Posterior cingulate gyrus (tissue), 11 donors: ENCODE data around the gene LHPP.

Experiments
- DNase-seq, 10 donors: peaks; one replicate each; pipeline versions ENCODE4 v3.0.0 to v3.0.0-alpha.2; 2020 to 2021; ENCODE audit warnings: mixed read lengths in 3 of 10
- intact Hi-C: fragments of 100-400 bp; cut with DNase I; formaldehyde crosslinking; loops from one replicate; pipeline ENCODE4 v1.15.1; 2023

The LHPP gene

DNA sequence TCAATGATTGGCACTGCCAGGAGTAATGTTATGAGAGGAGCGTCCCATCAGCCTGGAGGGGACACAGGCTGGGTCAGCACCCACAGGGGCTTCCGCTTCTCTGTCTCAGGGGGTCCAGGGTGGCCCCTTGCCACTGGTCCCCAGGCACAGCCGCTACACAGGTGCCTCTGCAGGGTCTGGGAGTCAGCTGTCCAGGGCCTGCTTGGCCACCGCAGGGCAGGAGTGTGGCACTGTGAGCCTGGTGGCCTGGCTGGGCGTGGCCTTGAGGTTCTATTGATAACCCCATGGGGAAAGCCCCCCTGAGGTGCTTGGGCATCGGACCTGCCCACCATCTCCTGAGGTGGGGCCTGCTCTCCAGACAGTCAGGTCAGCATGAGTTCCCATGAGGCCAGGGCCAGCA lies 136.6 kb downstream of the LHPP start:
- intact Hi-C loops, result no loop called here
- peak in 4 of 10 donors; percentile 14 to 72 (median 46) for DNase-seq

DNA sequence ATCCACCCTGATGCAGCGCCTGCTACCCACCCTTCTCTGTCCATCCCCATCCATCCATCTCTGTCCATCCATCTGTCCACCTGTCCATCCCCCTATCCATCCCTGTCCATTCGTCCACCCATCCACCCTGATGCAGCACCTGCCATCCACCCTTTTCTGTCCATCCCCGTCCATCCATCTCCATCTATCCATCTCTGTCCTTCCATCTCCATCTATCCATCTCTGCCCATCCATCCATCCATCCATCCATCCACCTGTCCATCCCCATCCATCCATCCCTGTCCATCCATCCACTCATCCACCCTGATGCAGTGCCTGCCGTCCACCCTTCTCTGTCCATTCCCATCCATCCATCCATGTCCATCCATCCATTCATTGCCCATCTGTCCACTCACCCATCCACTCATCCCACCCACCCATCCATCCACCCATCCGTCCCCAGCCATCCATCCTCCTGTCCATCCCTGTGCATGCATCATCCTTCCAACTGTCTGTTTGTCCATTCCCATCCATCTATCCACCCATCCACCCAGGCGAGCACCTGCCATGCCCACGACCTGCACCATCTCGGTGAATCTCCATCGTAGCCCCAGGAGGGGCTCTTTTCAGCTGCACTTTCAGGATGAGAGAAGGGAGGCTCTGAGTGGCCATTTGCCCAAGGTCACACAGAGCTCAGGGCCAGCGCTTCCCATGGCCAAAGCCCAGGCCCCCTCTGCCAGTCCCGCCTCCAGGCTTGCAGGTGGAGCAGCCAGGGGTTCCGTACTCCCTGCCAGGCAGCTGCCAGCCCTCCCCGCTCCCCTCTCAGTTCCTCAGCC lies 137.4 kb downstream of the LHPP start:
- intact Hi-C loops, result no loop called here
- peak in 4 of 10 donors; percentile 22 to 52 (median 40) for DNase-seq

- DNase-seq, result peak in 4 of 10 donors; percentile 13 to 64 (median 40)
- intact Hi-C loops, result no loop called here
These were observed 138.0 kb downstream of the LHPP start for GRCh38 chr10:124599588-124600050.

- DNase-seq, result peak in 4 of 10 donors; percentile 26 to 81 (median 58)
- intact Hi-C loops, result no loop called here
These were observed 138.6 kb downstream of the LHPP start for GRCh38 chr10:124600051-124600880.

- peak in 2 of 10 donors; percentile 35 to 37 for DNase-seq
- intact Hi-C loops, result no loop called here
These were observed 139.4 kb downstream of the LHPP start for GRCh38 chr10:124601016-124601415.

DNA sequence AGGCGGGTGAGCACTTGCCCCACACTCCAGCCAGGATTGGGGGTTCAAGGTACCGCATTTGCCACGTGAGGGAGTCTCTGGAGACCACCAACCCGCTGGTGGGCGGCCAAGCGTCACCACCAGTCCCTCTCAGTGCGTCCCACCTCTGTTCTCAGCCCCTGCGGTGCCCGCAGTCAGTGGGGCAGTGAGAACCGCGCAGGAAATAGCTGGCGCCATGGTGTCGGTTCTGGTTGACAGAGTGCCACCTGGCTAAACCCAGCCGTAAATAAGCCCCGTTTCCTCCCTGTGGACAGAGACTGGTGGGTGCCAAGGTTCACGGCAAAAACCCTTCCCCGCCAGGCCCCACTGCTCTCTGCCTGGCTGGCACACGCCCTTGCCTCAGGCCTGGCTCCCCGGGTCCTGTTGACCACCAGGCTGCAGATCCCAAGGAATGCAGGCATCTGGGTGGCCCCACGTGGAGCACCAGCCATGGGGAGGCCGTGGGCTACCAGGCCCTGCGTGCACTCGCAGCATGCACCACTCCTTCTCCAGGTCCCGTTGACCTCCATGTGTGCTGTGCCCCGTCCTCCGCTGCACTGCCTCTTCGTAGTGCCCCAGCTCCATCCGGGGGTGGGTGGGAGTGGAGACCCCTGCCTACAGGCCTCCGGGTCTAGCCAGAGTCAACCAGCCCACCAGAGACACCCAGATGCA lies 140.0 kb downstream of the LHPP start:
- intact Hi-C loops, result no loop called here
- peak in 6 of 10 donors; percentile 3 to 81 (median 37) for DNase-seq

DNA sequence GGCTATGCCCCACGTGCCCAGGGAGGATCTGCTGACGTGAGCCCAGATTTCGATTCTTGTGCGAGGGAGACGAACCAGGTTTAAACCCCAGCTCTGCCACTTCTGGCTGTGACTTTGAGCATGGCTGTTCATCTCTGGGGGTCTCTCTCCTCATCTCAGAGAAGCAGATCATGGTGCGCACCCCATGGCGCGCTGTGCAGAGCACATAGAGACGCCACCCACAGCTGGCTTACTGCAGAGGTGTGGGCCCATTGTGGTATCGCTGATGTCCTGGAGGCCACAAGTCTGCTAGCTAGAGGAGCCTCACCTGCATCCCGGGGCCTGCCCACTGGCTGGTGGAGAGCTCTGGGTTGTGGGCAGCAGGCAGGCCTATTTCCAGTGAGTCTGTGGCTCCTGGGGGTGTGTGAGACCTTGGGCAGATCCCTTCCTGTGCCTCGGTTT lies 140.5 kb downstream of the LHPP start:
- intact Hi-C loops, result no loop called here
- peak in 6 of 10 donors; percentile 2 to 69 (median 18) for DNase-seq

DNA sequence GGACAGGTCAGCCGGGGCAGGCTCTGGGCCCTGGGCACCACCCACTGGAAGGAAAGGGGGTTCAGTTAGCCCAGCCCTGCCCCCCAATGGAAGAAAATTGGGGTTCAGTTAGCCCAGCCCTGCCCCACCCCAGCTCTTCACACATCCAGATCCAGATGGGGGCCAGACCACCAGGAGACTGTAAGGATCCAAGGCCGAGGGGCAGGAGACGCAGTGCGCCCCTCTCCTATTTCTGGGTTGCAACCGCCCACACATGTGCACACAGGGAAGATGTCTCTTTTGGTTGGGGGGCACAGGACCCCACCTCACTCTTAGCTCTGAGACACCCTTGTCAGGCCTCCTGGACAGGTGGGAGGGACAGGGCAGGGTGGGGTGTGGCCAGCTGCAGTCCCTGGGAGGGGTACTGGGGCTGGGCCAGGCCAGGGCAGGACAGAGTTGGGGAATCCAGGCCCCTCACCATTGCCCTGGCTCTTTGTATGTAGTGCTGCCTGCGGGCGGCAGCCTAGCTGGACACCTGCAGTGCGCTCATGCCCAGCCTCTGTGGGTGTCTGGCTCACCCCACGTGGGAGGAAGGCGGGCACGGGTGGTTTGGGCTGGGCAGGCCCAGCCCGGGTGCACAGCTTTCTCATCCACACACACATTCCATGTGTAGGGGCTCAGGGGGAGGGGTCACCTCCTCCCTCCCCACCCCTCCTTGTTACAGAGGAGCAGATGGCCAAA lies 141.2 kb downstream of the LHPP start:
- intact Hi-C loops, result no loop called here
- DNase-seq, result peak in 6 of 10 donors; percentile 6 to 82 (median 39)

GRCh38 chr10:124603376-124604213 lies 142.0 kb downstream of the LHPP start:
- DNase-seq, result peak in 6 of 10 donors; percentile 7 to 80 (median 46)

GRCh38 chr10:124604214-124605000 lies 142.8 kb downstream of the LHPP start:
- intact Hi-C loops, result no loop called here
- DNase-seq, result peak in 6 of 10 donors; percentile 13 to 95 (median 68)

More at GRCh38 chr10:124603376-124604213, 142.0 kb downstream of the LHPP start:
- intact Hi-C loops, result no loop called here

DNA sequence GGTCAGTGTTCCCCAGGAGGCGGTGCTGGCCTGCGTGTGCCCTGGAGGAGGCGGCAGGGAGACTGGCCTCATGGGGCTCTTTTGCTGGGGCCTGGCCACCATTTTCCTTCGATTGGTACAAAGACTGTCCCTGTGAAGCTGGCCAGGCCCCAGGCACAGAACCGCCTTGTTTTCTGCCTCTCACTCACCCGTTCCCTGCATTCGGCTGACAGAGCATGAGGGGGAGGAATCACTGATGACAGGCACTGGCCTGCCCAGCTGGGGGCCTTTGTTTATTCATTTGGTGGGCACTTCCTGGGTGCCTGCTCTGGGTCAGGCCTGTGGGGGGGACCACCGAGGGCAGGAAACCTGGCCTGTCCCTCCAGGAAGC lies 143.4 kb downstream of the LHPP start:
- intact Hi-C loops, result no loop called here
- DNase-seq, result peak; percentile 70 to 97 (median 80)

- intact Hi-C loops, result no loop called here
These were observed 143.8 kb downstream of the LHPP start for GRCh38 chr10:124605481-124605855.

DNA sequence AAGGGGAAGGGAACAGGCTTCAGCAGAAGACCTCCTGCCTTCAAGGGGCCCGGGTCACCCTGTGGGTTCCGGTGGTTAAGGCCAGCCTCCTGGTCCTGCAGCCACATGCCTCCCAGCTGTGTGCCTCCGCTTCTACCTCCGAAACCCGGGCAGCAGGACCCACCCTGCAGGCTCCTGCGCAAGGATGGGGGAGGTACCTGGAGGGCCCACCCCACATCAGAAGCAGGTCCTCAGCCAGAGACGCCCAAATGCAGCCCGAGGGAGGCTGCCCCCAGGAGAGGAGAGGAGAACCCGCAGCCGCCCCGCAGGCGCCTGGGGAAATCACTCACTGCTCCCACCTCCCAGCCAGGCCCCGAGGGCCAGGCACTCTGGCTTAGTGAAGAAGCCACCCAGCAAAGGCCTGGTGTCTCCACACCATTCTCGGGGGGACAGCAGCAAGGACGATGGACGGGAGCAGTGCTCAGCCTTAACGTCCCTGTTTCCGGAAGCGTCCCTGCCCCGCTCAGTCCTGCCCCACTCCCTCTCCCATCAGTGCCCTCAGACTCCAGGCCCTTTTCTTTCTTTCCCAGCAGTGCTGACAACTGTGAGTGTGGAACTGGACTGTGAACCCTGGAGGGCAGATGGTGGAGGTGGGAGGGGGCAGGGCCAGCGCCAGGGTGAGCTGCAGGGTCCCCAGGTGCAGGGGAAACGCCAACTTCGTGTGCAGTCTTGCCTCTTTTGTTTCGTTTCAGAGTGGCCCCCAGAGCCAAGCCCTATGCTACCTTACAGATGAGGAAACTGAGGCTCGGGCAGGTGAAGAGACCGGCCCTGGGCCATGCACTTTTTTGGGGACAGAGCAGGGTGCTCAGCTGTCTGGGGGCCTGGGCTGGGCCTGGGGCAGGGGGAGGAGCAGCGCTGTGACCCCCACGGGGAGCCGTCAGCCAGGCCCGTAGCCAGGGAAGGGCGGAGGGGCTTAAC lies 144.5 kb downstream of the LHPP start:
- intact Hi-C loops, result no loop called here
- peak in 2 of 10 donors; percentile 65 to 81 for DNase-seq

More at GRCh38 chr10:124605481-124605855, 143.8 kb downstream of the LHPP start:
- peak in 4 of 10 donors; percentile 16 to 88 (median 76) for DNase-seq

GRCh38 chr10:124606822-124607221 lies 145.2 kb downstream of the LHPP start:
- intact Hi-C loops, result no loop called here
- no peak for DNase-seq

DNA sequence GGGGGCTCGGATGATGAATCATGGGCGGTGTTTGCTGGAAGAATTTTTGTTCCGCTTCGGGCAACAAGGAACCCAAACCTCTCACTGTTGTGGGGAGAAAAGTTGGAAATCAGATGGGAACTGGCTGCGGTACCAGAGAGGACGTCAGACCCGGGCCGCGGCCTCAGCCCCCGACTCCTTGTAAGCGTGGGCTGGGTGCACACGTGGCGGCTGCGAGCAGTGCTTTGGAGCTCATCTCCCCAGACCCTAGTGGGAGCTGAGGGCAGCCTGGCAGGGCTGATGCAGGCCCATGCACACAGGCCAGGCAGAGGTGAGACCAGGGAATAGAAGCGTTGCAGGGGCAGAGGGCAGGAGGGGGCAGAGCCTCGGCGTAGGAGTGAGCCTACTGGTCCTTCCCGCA lies 146.1 kb downstream of the LHPP start:
- intact Hi-C loops, result no loop called here
- DNase-seq, result no peak

GRCh38 chr10:124608093-124608721 lies 146.6 kb downstream of the LHPP start:
- intact Hi-C loops, result no loop called here
- DNase-seq, result no peak
